ENCODE measurements around the gene CDH23.

- TF ChIP-seq RARB (CRISPR knock-in tag; IDR thresholded peaks at IDR 0.05) (no peak), ZFP3 (CRISPR knock-in tag; IDR thresholded peaks at IDR 0.05) (no peak), PATZ1 (CRISPR knock-in tag; IDR thresholded peaks at IDR 0.05; ENCODE audit: borderline replicate concordance) (no peak), TCF4 (CRISPR knock-in tag; IDR thresholded peaks at IDR 0.05; ENCODE audit: borderline replicate concordance) (no peak), BACH2 (CRISPR knock-in tag; IDR thresholded peaks at IDR 0.05; ENCODE audit: borderline replicate concordance) (no peak)
Observed at GRCh38 chr10:71661060-71661622, 264.4 kb downstream of the CDH23 start.
